Kidney (tissue), 14 donors: ENCODE measurements around the gene SH3BP5. TPM values are rescaled to one million over a fixed set of nuclear protein-coding genes. Genes with fewer than 3 reads are reported as not detected.

Experiments used
- DNase-seq, 5 donors: peaks; one replicate each; pipeline ENCODE4 v3.0.0-alpha.2; 2013 to 2020
- FAIRE-seq: peaks from 2 replicates; lab custom pipeline; 2012; peaks lifted over from hg19 to GRCh38; lab: Jason Lieb, UNC
- H3K27ac ChIP-seq, 2 donors: one replicate each; pipeline ENCODE4 v1.7.0; 2013; ENCODE audit warnings: low read depth in 2 of 2, low read length in 2 of 2, inconsistent platforms in 1 of 2
- H3K27me3 ChIP-seq: one replicate; pipeline ENCODE4 v1.7.1; 2013; ENCODE audit warnings: low read length, inconsistent platforms; ENCODE audit not compliant: control insufficient read depth, insufficient read depth
- H3K36me3 ChIP-seq, 3 donors: one replicate each; pipeline versions ENCODE4 v1.7.0 to v1.7.1; 2013; ENCODE audit warnings: low read length in 3 of 3, control low read depth in 1 of 3, inconsistent platforms in 1 of 3; ENCODE audit not compliant: insufficient read depth in 3 of 3, control insufficient read depth in 2 of 3
- H3K4me1 ChIP-seq, 3 donors: one replicate each; pipeline versions ENCODE4 v1.7.0 to v1.7.1; 2013; ENCODE audit warnings: low read length in 3 of 3, inconsistent platforms in 1 of 3, low read depth in 1 of 3; ENCODE audit not compliant: control insufficient read depth in 2 of 3, insufficient read depth in 2 of 3
- H3K4me3 ChIP-seq, 3 donors: one replicate each; pipeline versions ENCODE4 v1.7.0 to v1.8.1; 2013; ENCODE audit warnings: low read length in 3 of 3, control low read depth in 1 of 3, inconsistent platforms in 1 of 3
- H3K9ac ChIP-seq, 3 donors: one replicate each; pipeline versions ENCODE4 v1.7.0 to v1.7.1; 2013; ENCODE audit warnings: low read length in 3 of 3, control low read depth in 1 of 3, inconsistent platforms in 1 of 3
- H3K9me3 ChIP-seq, 3 donors: one replicate each; pipeline versions ENCODE4 v1.7.0 to v1.7.1; 2013; ENCODE audit warnings: low read length in 3 of 3, control low read depth in 1 of 3, inconsistent platforms in 1 of 3; ENCODE audit not compliant: control insufficient read depth in 2 of 3, insufficient read depth in 1 of 3
- CTCF ChIP-seq: IDR thresholded peaks from 3 replicates; pipeline ENCODE4 v1.5.1; 2012; ENCODE audit warnings: mild to moderate bottlenecking, moderate library complexity, borderline replicate concordance; ENCODE audit not compliant: insufficient read depth; ENCODE audit errors: extremely low read depth
- intact Hi-C: fragments of 100-400 bp; cut with DNase I; formaldehyde crosslinking; loops from one replicate; pipeline ENCODE4 v1.11.1; 2022
- polyA plus RNA-seq: library from polyadenylated mRNA; stranded (reverse); fragments of 350-450 nt; fragmentation: Illumina TruSeq; extraction: RNeasy Lipid Tissue Mini Kit (QIAGEN cat#74804); gene quantifications from one replicate; pipeline ENCODE4 v1.2.3, GENCODE V29; 2014; ENCODE audit warnings: low read depth, low replicate concordance; ENCODE audit not compliant: insufficient read depth
- total RNA-seq: library from RNA; stranded (reverse); fragmentation: NEBNext Ultra II Directional; extraction: Animal tissue kit (Norgen Biotek cat#: 25700); gene quantifications from one replicate; pipeline ENCODE4 v1.2.1, GENCODE V29; 2021
- donor health status: control.
- donor health status: control.
- donor health status: control.
- donor health status: control.
- donor health status: control.
- donor health status: DM: yes; HTN: yes; CAD: no.
- donor health status: Normal renal cell carcinoma (clear cell type).

Gene SH3BP5
- total and polyA plus RNA-seq, 2 donors from 2014 or later, result 39.1 to 109 TPM

- peak; percentile 89 for TF ChIP-seq CTCF
- H3K36me3 ChIP-seq, result no peaks in the 10 kb centered on the region
- H3K27me3 ChIP-seq, result no peaks in the 10 kb centered on the region
- intact Hi-C loops, result loop anchor here (5.0 kb wide), 1 partner anchor 111 kb away; no protein-coding TSS in a partner anchor
- H3K27ac ChIP-seq, result peak overlapping the region; percentile 70 to 73
- H3K4me3 ChIP-seq, result peak overlapping the region; percentile 43 to 58 (median 57)
- H3K9ac ChIP-seq, result peak overlapping the region in 1 of 3 donors; percentile 18
- FAIRE-seq (peak; percentile 92), DNase-seq (peak; percentile 95 to 98 (median 96))
- H3K4me1 ChIP-seq, result peaks cover 2 to 4% (median 3%) of the 10 kb centered on the region in 3 donors
- no peaks in the 10 kb centered on the region for H3K9me3 ChIP-seq
These were observed 45.8 kb upstream of the SH3BP5 start for GRCh38 chr3:15377961-15378791.

- Histone ChIP-seq H3K27ac (no peak overlapping the region), H3K36me3 (no peaks in the 10 kb centered on the region), H3K27me3 (no peaks in the 10 kb centered on the region), H3K4me1 (peaks cover 2 to 4% (median 3%) of the 10 kb centered on the region in 3 donors), H3K4me3 (no peak overlapping the region), H3K9me3 (no peaks in the 10 kb centered on the region), H3K9ac (no peak overlapping the region)
- intact Hi-C loops, result loop anchor here (5.0 kb wide), 1 partner anchor 108 kb away; no protein-coding TSS in a partner anchor
- TF ChIP-seq CTCF, result no peak
- FAIRE-seq, result no peak
- no peak for DNase-seq
These were observed 43.1 kb upstream of the SH3BP5 start for GRCh38 chr3:15375461-15376000.

GRCh38 chr3:15372918-15373317 is 40.5 kb upstream of the SH3BP5 start:
- intact Hi-C loops, result no loop called here

More at GRCh38 chr3:15372918-15373317, 40.5 kb upstream of the SH3BP5 start:
- H3K27me3 ChIP-seq, result no peaks in the 10 kb centered on the region
- no peak overlapping the region for H3K4me3 ChIP-seq
- no peak overlapping the region for H3K27ac ChIP-seq
- no peak overlapping the region for H3K9ac ChIP-seq
- FAIRE-seq, result no peak
- no peaks in the 10 kb centered on the region for H3K9me3 ChIP-seq
- H3K36me3 ChIP-seq, result no peaks in the 10 kb centered on the region
- TF ChIP-seq CTCF, result no peak
- H3K4me1 ChIP-seq, result peaks cover under 1 to 2% (median 2%) of the 10 kb centered on the region in 3 donors
- no peak for DNase-seq
